NCI-H748 treated with DMSO at 0.1 percent for 48 hours (cell line): ENCODE results near the gene LRMDA.
A peak's percentile ranks its signal among the peaks of the same experiment; 100 is the strongest.

Experiments
- DNase-seq: peaks from one replicate; lab custom pipeline; 2025; lab: John Stamatoyannopoulos, UW

Gene LRMDA

DNA sequence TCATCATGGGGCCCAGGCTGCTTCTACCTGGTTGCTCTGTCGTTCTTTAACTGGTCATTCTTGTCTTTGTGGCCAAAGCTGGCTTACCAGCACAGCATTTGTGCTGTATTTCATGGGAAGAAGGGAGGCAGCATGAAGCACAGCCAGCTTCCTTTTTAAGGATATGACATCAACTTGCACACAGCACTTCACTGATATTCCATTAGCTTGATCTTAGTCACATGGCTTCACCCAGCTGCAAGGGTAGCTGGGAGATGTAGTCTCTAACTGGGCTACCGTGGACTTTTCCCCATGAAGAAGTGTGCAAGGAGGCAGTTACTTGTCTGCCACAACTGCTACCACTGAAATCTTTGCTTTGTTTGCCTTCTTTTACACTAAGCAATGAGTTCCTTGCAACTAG, 525.2 kb downstream of the LRMDA start:
- no peak for DNase-seq

- no peak for DNase-seq
Measured at GRCh38 chr10:75957314-75958120, 526.1 kb downstream of the LRMDA start.

- DNase-seq, result no peak
Measured at GRCh38 chr10:75959209-75959608, 527.8 kb downstream of the LRMDA start.

DNA sequence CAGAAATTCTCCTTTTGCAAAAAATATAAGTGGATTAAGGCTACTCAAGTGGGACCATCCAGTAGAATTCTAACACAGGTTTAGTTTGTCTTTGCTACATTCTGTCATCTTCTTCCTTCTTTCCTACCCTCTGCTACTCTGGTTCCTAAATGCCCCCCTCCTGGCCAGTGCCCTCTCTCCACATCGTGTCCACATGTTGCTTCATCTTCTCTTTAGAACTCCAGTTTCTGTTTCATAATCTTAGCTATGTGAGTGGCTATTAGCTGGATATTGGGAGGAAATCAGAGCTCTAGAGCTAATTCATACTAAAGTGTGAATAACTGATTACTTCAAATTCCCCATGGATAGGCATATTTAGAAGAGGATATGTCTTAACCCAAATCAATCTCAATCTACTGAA, 528.5 kb downstream of the LRMDA start:
- no peak for DNase-seq

GRCh38 chr10:75962395-75963061, 531.1 kb downstream of the LRMDA start:
- DNase-seq, result no peak

DNA sequence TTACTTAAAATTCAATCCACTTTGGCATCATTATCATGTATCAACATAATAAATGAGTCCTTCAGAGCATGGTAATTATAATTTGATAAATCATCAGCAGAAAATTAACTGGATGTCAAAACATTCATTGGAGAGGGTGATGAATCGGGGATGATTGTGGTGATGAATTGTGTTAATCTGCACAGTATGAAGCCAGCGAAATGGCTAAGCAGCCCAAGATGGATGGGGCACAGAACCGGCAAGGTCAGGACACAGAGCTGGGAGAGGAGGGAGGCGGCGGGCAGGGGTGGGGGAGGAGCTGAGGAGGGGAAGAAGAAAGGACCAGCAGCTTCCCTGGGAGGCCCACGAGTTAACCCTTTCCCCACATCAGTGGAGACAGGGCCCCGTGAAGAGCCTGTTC, 536.1 kb downstream of the LRMDA start:
- DNase-seq, result no peak

GRCh38 chr10:75969031-75969430, 537.6 kb downstream of the LRMDA start:
- no peak for DNase-seq

DNA sequence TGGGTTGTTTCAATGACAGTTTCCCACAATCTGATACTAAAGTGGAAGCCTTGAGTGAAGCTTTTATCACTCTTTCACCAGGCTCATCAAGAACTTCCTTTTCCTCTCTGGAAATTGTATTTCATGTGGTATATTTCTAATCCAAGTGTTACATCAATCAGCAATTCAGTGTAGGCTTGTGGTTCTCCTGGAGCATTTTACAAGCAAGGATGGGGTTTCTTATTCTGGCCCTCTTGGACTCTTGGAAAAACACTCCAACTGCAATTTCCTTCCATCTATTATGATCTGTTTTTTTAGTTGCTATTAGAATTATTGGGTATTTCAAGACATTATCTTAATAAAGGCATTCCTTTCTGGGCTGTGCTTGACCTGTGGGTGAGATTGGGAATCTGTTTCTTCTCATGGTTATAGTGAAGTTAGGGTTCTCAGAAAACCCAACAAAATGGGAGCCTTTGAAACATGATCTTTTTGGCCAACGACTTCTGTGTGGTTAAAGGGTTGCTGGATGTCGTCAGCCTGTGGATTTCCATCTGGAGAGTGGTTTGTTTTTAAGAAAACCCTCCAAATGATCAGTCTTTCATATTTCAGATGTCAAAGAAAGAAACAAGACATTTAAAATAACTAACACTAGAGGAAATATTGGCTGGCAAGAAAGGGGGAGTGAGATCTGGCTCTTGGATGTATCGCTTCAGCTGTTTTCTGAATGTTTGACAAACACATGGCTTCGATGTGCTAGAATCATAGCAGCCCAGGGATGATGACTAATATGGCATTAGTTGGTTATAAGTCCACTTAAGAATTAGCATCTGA, 540.2 kb downstream of the LRMDA start:
- DNase-seq, result no peak

DNA sequence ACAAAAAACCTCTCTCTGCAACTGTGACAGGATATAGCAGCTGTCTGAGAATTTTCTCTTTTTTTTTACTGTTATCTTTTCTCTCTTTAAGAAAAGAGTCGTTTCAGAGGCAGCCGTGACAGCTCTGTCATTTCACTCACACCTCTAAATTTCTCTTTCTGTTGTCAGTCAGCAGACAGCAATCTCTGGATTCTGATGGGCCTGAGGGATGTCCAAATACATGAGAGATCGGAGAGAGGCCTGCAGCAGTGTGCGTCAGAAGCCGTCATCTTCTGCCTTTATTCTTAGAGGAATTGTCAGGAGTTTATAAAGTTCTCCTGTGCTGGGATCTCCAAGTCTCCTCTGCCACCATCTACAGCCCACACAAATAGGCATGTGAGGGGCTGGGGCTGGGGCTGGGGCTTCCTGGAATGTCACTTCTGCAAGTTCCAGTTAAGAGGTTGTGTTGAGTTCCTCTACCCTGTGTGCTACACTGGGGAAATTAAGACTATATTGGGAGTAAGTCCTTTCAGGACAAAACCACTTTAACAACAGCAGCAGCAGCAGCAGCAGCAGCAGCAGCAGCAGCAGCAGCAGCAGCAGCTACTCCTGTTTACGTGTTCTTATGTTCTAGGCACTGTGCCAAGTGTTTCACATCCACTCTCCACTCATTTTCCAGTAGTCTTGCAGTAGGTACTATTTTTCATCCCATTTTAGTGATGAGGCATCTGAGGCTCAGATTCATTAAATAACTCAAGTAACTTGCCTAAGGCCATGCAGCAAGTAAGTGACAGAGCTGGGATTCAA, 541.3 kb downstream of the LRMDA start:
- DNase-seq, result peak; percentile 2

- DNase-seq, result no peak
Measured at GRCh38 chr10:75974080-75974479, 542.7 kb downstream of the LRMDA start.

DNA sequence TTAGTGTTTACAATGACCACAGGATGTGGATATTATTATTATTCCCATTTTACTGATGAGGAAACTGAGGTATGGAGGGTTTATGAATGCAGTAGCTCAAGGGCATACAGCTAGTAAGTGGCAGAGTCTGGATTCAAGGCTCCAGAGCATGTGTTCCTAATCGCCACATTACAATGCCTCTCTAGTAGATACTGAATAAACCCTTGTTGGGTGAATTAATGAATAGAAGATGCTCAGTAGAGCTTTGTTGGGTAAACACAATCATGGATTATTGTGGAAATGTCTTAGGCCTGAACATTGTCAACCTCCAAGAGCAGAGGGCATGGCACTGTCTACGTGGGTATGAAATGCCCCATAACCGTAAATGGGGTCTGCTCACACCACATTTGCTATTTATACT, 545.3 kb downstream of the LRMDA start:
- DNase-seq, result no peak

GRCh38 chr10:75977139-75977538, 545.7 kb downstream of the LRMDA start:
- no peak for DNase-seq

DNA sequence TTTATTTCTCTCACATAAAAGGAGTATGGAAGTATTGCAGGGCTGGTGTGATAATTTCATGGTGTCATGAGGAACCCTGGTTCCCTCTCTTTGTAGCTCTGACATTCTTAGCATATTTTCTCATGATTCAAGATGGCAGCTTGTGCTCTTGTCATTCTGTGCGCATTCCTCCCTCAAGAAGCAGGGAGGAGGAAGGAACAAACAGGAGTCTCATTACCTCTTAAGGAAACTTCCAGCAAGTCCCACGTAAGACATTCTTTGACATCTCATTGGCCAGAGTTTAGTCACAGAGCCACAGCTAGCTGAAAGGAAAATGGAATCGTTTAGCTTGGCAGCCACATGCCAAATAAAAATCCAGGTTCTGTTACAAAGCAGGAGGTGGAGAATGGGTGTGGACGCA, 546.8 kb downstream of the LRMDA start:
- DNase-seq, result no peak

- DNase-seq, result no peak
Measured at GRCh38 chr10:75980419-75981002, 549.1 kb downstream of the LRMDA start.

DNA sequence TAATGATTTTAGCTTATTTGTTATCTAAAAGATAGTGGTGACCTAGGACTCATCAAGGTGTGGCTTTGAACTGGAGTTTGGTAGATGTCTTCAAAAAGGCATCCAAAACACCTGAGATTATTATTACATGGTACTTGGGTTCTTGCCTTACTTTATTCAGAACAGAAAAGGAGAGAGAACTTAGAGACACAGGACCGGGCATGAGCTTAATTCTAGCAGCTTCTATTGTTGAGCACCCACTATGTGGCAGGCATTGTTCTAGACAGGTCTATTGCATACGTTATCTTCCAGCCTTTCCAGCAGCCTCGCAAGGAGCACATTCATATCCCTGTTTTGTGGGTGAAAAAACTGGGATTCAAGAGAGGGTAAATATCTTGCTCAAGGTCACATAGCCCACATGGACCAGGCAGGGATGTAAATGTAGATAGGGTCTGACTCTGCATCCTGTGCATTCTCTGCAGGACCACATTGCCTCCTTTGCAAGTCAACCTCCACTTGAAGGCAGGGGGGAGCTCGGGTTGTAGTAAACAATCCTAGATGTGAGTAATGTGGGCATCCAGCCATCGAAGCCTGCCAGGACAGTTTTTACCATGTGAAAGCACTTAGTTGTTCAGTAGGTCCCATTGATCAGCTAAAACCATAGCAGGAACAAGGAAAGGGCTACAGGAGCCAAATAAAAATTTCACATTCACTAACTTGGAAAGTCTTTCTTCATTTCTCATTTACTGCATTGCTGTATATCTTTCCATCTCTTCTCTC, 551.4 kb downstream of the LRMDA start:
- no peak for DNase-seq

DNA sequence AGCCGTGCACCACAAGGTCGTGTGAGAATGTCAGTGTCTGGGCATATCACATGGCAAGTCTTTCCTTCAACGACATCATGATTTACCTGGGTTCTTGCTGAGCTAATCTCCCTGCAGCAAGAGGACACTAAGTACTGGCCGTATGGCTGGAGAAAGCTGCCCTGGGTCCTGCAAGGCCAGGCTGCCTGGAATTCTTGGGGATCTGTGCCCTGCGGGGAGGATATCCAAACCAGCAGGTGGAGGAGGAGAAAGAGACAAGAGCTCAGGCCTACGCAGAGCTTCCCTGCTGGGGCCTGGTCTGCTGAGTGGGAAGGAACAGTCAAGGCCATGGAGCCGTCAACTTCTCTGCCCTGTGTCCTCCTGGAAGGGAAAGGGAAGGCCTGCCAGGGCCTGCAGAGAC, 552.6 kb downstream of the LRMDA start:
- no peak for DNase-seq

DNA sequence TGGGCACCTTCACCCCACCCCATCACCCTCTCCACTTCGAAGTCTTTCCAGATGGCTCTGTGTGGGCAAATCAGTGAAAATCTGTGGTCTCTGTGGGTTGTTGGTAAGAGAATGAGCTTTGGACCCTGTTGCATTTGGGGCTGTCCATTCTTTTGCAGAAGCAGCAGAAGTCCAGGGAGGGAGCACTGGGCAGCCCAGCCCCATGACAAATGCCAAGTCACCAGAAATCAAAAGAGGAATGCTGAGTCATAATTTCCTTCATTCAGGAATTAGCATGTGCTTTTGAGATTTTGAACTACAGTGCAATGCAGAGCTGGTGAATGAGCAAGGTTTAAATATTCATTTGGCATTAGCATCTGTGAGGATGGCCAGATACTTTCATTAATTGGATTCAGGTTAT, 556.2 kb downstream of the LRMDA start:
- DNase-seq, result no peak

DNA sequence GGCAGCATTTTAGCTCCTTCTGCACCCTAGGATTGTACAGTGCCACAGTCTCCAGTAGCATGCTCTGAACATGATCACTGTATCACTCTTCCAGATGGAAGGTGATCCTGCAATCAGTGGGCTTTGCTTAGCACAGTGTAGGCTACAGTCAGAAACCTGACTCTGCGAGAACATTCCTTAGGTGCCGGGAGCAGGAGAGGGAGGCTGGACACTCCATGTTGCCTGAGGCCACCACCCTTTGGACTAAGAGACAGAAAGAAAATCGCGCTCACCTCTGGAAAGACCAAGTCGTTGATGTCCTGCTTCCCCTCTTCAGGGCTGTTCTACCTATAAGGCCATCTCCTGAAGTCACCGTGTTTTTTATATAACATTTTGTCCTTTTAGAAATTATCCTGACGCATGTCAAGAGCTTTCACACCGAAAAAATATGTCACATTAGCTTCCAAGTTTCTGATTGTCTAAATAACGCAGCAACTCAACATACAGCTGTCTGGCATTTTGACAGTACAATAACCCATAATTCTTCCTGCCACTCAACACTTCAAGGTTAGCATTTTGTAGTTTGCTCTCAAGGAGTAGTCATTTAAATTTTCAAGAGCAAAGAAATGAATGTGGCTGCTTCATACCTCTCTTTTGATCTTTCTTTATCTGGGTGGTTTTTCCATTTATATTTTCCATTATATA, 563.1 kb downstream of the LRMDA start:
- no peak for DNase-seq

GRCh38 chr10:75995041-75995430, 563.6 kb downstream of the LRMDA start:
- no peak for DNase-seq

DNA sequence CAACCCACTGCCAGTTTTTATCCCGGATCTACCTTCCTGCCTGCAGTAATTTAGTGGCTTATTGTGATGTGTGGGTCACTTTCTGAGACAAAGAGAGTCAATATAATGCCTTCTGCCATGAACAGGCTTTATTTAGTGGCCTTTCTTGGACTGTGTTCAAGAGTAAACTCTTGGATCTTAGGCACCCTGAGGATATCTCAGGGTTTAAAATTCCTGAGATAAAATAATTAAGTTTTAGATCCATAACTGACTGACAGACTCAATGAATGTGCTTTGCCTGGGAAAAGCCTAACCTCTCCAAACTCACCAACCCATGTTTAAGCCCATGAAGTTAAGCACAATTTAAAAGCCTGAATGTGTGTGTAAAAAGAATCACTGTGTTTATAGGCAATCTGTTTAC, 564.3 kb downstream of the LRMDA start:
- no peak for DNase-seq
